Stimulated activated CD8-positive, alpha-beta memory T cell treated with anti-CD3 and anti-CD28 coated beads, Interleukin-2, amount 100 ng/mL, for 48 hours (primary cell): ENCODE results near the gene GCC2.
"Not testable (repeated sequence)": the region's sequence is repeated elsewhere in the genome, so short reads cannot be mapped to it uniquely, and the experiment has no call there.

Experiments
- DNase-seq, 2 donors: peaks; one replicate each; pipeline ENCODE4 v3.0.0-alpha.2; 2020; ENCODE audit warnings: low read depth in 2 of 2

The GCC2 gene

DNA sequence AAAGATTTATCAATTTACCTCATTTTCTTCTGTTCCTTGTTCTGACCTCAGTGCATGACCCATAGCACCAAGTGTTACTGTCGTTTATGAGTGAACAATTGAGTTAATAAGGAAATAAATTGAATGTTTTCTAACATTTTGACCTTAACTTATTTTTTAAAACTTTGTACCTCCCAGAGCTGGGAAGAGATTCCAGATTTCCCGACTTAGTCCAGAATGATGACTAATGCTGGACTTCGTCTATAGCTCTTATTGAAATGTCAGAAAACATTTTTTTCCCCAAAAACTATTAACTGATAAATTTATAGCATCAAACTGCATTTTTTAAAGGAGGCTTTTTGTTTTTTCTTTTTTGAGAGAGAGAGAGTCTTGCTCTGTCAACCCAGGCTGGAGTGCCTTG, 63.4 kb downstream of the GCC2 start:
- DNase-seq = not testable (repeated sequence)

DNA sequence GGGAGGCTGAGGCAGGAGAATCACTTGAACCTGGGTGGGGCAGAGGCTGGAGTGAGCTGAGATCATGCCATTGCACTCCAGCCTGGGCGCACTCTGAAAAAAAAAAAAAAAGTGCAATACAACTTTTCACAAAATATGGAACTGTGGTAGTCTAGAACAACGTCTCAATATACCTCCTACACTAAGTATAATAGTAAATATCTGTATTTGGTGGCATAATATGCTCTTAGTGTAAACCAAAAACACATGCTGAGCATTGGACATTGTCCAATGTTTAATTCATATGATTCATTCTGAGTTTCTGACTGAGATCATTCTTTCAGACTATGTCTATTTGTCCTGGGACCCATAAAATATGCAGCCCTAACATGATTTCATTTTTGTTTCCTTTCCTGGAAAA, 65.5 kb downstream of the GCC2 start:
- not testable (repeated sequence) for DNase-seq

DNA sequence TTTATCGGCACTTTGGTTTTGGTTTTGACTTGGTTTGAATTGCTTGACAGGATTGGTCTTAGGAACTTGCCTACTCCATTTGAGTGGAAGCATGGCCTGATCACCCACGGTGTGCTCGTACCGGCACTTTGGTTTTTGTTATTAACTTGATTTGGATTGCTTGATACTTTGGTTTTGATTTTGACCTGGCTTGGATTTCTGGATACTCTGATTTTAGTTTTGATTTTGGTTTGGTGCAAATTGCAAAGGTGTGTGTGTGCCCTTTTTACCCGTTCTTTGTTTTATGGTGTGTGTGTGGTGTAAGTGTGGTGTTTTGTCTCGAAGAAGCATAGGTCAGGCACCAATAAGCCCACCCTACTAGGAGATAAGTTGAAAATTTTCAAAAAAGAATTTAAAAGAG, 75.7 kb downstream of the GCC2 start:
- not testable (repeated sequence) for DNase-seq

GRCh38 chr2:108525258-108525657, 76.3 kb downstream of the GCC2 start:
- not testable (repeated sequence) for DNase-seq

DNA sequence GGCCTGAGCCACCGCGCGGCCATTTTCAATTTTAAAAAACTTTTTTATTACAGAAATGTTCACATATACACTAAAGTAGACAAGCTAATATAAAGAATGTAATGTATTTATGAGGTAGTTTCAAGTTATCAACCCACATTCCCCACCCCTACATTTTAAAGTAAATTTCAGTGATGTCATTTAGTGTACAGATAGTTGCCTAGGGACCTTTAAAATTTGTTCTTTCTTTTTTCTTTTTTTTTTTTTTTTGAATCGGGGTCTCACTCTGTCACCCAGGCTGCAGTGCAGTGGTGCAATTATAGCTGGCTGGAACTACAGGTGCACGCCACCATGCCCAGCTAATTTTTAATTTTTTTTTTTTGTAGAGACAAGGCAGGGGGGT, 82.7 kb downstream of the GCC2 start:
- no peak for DNase-seq

- DNase-seq = peak; percentile 85 to 86
These were observed 85.0 kb downstream of the GCC2 start, which contains the start of gene LIMS1 for GRCh38 chr2:108533832-108534583. Gene LIMS1, plus strand, starts transcription at chr2:108534470. Its CDS starts 93 bp downstream, at chr2:108534563.

DNA sequence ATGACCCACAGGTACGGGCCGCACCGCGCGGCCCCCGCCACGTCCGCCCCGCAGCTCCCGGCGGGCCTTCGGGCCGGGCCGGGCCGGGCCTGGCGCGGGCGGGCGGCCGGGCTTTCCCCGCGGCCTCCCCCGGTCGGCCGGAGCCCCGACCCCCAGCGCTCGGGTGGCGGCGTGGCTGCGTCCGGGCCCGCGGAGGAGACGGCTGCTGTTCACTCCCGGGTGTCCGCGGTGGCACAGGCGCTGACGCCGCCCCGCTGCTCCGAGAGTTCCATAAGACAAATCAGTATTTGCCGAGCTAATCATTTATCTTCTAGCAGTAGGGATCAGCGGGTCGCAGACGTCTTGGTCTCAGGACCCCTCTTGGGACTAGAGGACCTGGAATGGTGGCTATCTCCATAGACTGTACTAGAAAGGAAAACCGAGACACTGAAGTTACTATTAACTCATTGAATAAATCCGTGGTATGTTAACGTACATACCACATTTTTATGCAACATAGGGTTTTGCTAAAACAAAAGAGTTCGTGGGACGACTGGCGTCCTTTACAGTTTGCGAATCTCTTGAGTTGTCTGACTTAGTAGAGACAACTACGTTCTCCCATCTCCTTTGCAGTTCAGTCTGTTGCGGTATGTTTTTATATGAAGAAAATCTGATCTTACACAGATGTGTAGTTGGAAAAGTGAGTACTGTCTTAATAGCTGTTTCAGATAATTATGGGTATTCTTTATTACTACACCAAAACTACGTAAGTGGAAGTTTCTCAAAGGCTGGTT, 85.8 kb downstream of the GCC2 start:
- DNase-seq = peak; percentile 18 to 34

DNA sequence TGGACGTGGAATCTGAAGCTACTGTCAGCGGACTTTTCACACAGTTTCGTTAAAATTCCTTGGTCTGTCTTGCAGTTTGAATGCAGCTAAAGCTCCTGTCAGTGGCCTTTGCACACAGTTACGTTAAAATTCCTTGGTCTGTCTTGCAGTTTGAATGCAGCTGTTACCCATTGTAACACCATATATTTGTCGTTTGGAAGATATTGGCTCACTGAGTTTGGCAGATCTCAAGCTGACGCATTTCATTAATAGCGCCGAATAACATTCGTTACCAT, 86.3 kb downstream of the GCC2 start:
- DNase-seq = no peak

DNA sequence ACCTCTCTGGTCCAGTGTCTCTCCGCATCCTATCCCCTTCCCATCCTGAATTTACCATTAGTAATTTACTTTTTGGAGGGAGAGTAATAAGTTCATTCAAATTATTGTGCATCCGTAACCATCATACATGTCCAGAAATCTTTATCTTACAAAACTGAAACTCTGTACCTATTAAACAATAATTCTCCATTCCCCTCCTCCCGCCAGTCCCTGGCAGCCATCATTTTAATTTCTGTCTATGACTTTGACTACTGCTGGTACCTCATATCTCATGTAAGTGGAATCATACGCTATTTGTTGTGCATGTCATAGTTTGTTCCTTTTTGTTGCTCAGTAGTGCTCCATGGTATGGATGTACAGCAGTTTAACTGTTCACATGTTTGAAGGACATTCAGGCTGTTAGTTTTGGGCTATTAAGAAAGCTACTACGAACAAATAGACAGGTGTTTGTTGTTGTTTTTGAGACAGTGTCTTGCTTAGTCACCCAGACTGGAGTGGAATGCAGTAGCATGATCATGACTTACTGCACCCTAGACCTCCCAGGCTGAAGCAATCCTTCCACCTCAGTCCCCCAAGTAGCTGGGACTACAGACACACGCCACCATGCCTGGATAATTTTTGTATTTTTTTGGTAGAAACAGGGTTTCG, 87.3 kb downstream of the GCC2 start:
- no peak for DNase-seq

- no peak for DNase-seq
These were observed 87.9 kb downstream of the GCC2 start for GRCh38 chr2:108536911-108537310.

DNA sequence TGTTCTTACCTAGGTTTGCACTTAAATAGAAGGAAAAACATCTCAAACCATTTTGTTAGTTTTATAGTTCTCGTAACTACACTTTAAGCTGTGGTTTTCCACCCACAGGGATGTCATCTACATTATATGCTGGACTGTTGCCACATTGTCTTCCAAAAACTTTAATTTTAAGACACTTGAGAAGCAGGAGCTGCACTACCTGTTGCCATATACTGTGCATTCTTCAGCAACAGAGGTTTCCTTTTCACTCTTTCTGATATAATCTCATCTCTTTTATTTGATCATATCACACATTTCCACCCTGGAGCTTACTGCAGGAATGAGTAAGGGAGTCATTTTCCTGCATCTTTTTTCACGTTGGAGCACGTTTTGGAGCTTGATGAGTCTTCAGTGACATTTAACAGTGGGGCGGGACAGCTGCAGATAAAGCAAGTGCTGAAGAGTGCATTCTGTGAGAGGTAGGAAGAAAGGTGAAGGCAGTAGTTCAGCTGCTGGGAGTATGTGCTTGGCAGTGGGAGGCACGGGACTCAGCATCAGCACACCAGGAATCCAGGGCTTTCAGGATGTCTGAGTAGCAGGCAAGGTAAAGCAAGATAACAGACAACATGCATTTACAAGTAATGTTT, 89.1 kb downstream of the GCC2 start:
- DNase-seq = no peak

DNA sequence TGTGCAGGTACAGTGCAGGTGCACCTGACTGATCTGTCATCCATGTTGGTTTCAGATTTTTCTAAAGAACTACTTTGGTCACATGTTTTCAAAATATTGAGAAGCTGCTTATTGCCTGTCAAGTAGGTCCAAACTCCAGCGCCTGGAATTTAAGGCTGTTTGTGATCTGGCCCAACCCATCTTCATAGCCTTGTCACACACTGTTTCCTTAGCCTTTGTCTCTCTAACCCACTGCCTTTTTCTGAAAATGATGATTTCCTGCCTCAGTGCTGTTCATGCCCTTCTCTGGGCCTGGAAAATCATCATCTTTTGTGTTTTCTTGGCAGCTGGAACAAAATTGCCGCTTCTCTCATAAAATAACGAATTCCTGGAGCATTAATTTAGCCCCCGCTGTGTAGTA, 92.4 kb downstream of the GCC2 start:
- no peak for DNase-seq

GRCh38 chr2:108542071-108542470, 93.1 kb downstream of the GCC2 start:
- DNase-seq = no peak

DNA sequence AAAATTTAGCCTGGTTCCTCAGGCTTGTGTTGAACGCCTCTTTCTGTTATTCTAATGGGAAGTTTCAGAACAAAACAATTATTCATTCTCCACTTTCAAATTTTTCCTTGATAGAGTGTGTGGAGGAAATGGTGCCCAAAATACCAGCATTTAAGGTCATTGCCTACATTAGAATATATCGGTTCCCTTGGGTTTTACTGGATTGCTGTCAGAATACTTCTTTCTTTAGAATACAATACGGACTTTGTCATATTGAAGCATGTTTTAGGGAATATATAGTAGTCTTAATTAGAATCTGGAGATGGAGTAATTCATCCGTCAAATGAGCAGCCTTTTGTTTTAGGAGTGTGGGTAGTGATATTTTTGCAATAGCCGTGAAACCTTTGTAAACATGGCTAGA, 98.6 kb downstream of the GCC2 start:
- DNase-seq = no peak

- no peak for DNase-seq
These were observed 99.4 kb downstream of the GCC2 start for GRCh38 chr2:108548208-108549003.

- DNase-seq = no peak
These were observed 103.6 kb downstream of the GCC2 start for GRCh38 chr2:108552566-108552965.

GRCh38 chr2:108553209-108553919, 104.4 kb downstream of the GCC2 start:
- DNase-seq = no peak

- DNase-seq = no peak
These were observed 105.5 kb downstream of the GCC2 start for GRCh38 chr2:108554528-108554927.

DNA sequence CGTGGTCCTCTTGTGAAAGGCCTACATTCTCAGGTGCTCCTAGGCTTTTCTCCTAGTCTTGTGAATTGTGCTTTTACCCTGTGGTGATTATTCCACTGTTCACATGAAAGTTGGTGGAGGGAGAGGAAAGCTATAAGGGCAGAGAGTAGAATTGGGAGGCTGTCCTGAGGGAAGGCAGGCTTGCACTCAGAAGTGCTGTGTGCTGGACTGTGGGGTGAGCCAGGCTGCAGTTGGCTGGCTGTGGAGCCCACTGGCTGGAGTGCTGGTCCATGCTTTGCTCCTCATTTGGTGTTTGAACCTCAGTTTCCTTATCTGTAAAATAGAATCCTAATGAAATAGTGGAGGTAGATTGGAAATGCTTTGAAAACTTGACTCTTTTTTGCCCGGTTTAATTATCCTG, 106.6 kb downstream of the GCC2 start:
- no peak for DNase-seq

DNA sequence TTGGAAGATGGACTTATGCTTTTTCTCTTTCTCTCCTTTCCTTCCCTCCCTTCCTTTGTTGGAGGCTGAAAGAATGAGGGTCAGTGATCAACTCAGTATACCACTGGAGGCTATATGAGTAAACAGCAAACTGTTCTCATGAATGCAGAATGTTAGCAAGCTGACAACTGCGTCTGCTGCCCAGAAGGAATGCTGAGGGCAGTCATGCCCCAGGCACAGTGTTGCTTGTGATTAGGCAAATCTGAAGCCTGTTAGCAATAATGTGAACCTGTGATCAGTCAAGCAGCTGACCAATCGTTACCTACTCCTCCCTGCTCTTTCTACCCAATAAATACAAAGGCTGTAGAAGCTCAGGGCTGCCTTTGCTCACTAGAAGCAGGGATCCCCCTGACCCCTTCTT, 107.6 kb downstream of the GCC2 start:
- DNase-seq = not testable (repeated sequence)
